ENCODE results near the gene IFIT3.

GRCh38 chr10:89362929-89363328 is 35.1 kb downstream of the IFIT3 start:
- TF ChIP-seq CCNT2 (IDR thresholded peaks at IDR 0.05; ENCODE audit: borderline replicate concordance, extremely low read depth, insufficient read length, low read depth, low read length) (no peak), BRF2 (IDR thresholded peaks at IDR 0.05; ENCODE audit: borderline replicate concordance, insufficient read depth, insufficient read length) (no peak), GTF3C2 (IDR thresholded peaks at IDR 0.05; ENCODE audit: borderline replicate concordance, extremely low read depth, insufficient read length) (no peak), ZNF263 (CRISPR knock-in tag; IDR thresholded peaks at IDR 0.05; ENCODE audit: borderline replicate concordance) (no peak), HINFP (tag; conservative IDR thresholded peaks at IDR 0.05; ENCODE audit: low read depth) (no peak), BCOR (IDR thresholded peaks at IDR 0.05) (no peak), FOXA1 (IDR thresholded peaks at IDR 0.05; ENCODE audit: borderline replicate concordance) (no peak), ZNF121 (CRISPR knock-in tag; conservative IDR thresholded peaks at IDR 0.05) (no peak), DNMT1 (IDR thresholded peaks at IDR 0.05) (no peak), POLR2AphosphoS5 (IDR thresholded peaks at IDR 0.05; ENCODE audit: control insufficient read depth, insufficient read depth, low read depth, low read length) (peak; percentile 58; the same call in 1 of the 2 replicates), HNRNPUL1 (IDR thresholded peaks at IDR 0.05; ENCODE audit: low read length) (no peak), MYNN (IDR thresholded peaks at IDR 0.05) (no peak), MYNN (CRISPR knock-in tag; IDR thresholded peaks at IDR 0.05) (no peak)

Measured in K562 (cell line).